ENCODE data around the gene BAZ1B.

BAZ1B gene

DNA sequence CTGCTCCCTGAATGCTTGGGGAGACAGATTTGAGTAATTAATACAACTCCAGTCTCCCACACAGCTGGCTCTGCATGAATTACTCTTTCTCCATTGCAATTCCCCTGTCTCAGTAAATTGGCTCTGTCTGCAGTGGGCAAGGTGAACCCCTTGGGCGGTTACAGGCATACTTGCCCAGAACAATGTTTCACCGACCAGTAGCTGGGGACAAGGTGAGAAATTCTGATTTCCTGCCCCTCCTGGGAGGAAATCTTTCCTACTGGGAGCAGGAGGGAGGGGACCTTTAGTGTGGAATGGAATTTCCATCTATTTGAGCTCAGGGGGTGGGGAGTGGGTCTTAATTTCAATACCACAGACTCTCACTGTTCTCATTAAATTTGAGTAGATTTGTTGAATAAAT lies 130.7 kb downstream of the BAZ1B start:
- H3K4me3 ChIP-seq (ENCODE audit: low read depth in 1 of 2, low read length in 2 of 2): no peak overlapping the region
- peaks cover 15 to 20% of the 10 kb centered on the region in 2 donors for H3K9me3 ChIP-seq (ENCODE audit: control insufficient read depth in 1 of 2, low read length in 2 of 2)
- H3K36me3 ChIP-seq (ENCODE audit: control insufficient read depth in 1 of 2, insufficient read depth in 2 of 2, low read length in 2 of 2): no peaks in the 10 kb centered on the region
- H3K27me3 ChIP-seq (ENCODE audit: control insufficient read depth in 1 of 2, insufficient read depth in 2 of 2, low read length in 2 of 2): no peaks in the 10 kb centered on the region
- H3K27ac ChIP-seq (ENCODE audit: low read depth, low read length): no peak overlapping the region
- H3K4me1 ChIP-seq (ENCODE audit: control insufficient read depth in 1 of 2, insufficient read depth in 2 of 2, low read length in 2 of 2): no peaks in the 10 kb centered on the region
- no peak overlapping the region for H3K9ac ChIP-seq (ENCODE audit: low read depth in 1 of 2, low read length in 2 of 2)
